Measurements from ENCODE around the gene CIRBP.

Gene CIRBP

GRCh38 chr19:1281569-1282287 lies 12.6 kb downstream of the CIRBP start:
- no peak for DNase-seq

GRCh38 chr19:1282588-1283206 lies 13.6 kb downstream of the CIRBP start:
- no peak for DNase-seq

GRCh38 chr19:1283207-1283916 lies 14.2 kb downstream of the CIRBP start:
- DNase-seq, result no peak

- no peak for DNase-seq
Measured at GRCh38 chr19:1283917-1284292, 14.8 kb downstream of the CIRBP start.

GRCh38 chr19:1284293-1284978 lies 15.3 kb downstream of the CIRBP start:
- DNase-seq, result no peak

GRCh38 chr19:1284979-1285736 lies 16.0 kb downstream of the CIRBP start:
- DNase-seq, result no peak

GRCh38 chr19:1285737-1286360 lies 16.7 kb downstream of the CIRBP start, which contains the start of gene EFNA2:
TSS of gene EFNA2 (plus strand) at chr19:1285873. CDS start at chr19:1286169, 296 bp downstream.
- no peak for DNase-seq

GRCh38 chr19:1286487-1287353 lies 17.6 kb downstream of the CIRBP start:
- no peak for DNase-seq

GRCh38 chr19:1287354-1288225 lies 18.5 kb downstream of the CIRBP start:
- no peak for DNase-seq

- no peak for DNase-seq
Measured at GRCh38 chr19:1288226-1288612, 19.1 kb downstream of the CIRBP start.

- no peak for DNase-seq
Measured at GRCh38 chr19:1288833-1289685, 19.9 kb downstream of the CIRBP start.

GRCh38 chr19:1289686-1290025 lies 20.5 kb downstream of the CIRBP start:
- no peak for DNase-seq

- DNase-seq, result no peak
Measured at GRCh38 chr19:1290196-1290702, 21.1 kb downstream of the CIRBP start.

GRCh38 chr19:1290703-1291651 lies 21.8 kb downstream of the CIRBP start:
- no peak for DNase-seq

- DNase-seq, result no peak
Measured at GRCh38 chr19:1291761-1292418, 22.8 kb downstream of the CIRBP start.

GRCh38 chr19:1292419-1293151 lies 23.5 kb downstream of the CIRBP start:
- no peak for DNase-seq

Measured in NCI-H748 treated with DMSO at 0.1 percent for 48 hours (cell line).